Calu3 (cell line): ENCODE results near the gene DDAH2. TPM values are rescaled to one million over a fixed set of nuclear protein-coding genes. Genes with fewer than 3 reads are reported as not detected.
A peak's percentile ranks its signal among the peaks of the same experiment; 100 is the strongest.

ENCODE experiments used
- BruUV-seq: library from RNA; stranded (reverse); fragments of 400-500 nt; replicated peaks from 2 replicates; lab custom pipeline; 2021; lab: Mats Ljungman, UMichigan
- CTCF ChIA-PET: fragments of 300-600 bp; sonication (Branson Sonifier 250); formaldehyde crosslinking; loops from one replicate; lab custom pipeline; 2022; ENCODE audit warnings: antibody characterized with exemption; lab: Charles Lee
- DNase-seq: peaks from one replicate; pipeline ENCODE4 v3.0.0; 2022
- H3K27ac Mint-ChIP-seq: one replicate; pipeline ENCODE4 v1.8.0; 2022; ENCODE audit warnings: mixed read lengths; ENCODE audit not compliant: unreplicated experiment
- H3K27me3 Mint-ChIP-seq: one replicate; pipeline ENCODE4 v1.8.0; 2022; ENCODE audit warnings: mixed read lengths; ENCODE audit not compliant: unreplicated experiment
- H3K36me3 Mint-ChIP-seq: one replicate; pipeline ENCODE4 v1.8.0; 2022; ENCODE audit warnings: mild to moderate bottlenecking, moderate library complexity, mixed read lengths; ENCODE audit not compliant: insufficient read depth, unreplicated experiment
- H3K4me1 Mint-ChIP-seq: one replicate; pipeline ENCODE4 v1.8.0; 2022; ENCODE audit warnings: mild to moderate bottlenecking, low read depth, mixed read lengths; ENCODE audit not compliant: unreplicated experiment
- H3K4me3 Mint-ChIP-seq: one replicate; pipeline ENCODE4 v1.8.0; 2022; ENCODE audit warnings: mild to moderate bottlenecking, low read depth, moderate library complexity, mixed read lengths; ENCODE audit not compliant: unreplicated experiment
- H3K9me3 Mint-ChIP-seq: one replicate; pipeline ENCODE4 v1.8.0; 2022; ENCODE audit warnings: low read depth, mixed read lengths; ENCODE audit not compliant: unreplicated experiment
- intact Hi-C: fragments of 100-400 bp; cut with micrococcal nuclease; formaldehyde crosslinking; loops from one replicate; pipeline ENCODE4 v1.10.0; 2022; ENCODE audit not compliant: unreplicated experiment
- total RNA-seq: library from RNA; stranded (reverse); gene quantifications from 2 replicates; pipeline ENCODE4 v1.2.3, GENCODE V29; 2022
- TF ChIP-seq, protein P1 (sequence below): fragments of 200-600 bp; IDR thresholded peaks from one replicate; pipeline ENCODE4 v1.8.0; 2022; ENCODE audit warnings: antibody characterized with exemption; ENCODE audit not compliant: unreplicated experiment

The DDAH2 gene
- total RNA-seq, 1 experiment from 2014 or later: 81.4 TPM

GRCh38 chr6:31732029-31732428 is 2.9 kb upstream of the DDAH2 start:
- no peaks in the 10 kb centered on the region for H3K27me3 Mint-ChIP-seq
- intact Hi-C loops: no loop called here
- TF ChIP-seq, protein P1, sequence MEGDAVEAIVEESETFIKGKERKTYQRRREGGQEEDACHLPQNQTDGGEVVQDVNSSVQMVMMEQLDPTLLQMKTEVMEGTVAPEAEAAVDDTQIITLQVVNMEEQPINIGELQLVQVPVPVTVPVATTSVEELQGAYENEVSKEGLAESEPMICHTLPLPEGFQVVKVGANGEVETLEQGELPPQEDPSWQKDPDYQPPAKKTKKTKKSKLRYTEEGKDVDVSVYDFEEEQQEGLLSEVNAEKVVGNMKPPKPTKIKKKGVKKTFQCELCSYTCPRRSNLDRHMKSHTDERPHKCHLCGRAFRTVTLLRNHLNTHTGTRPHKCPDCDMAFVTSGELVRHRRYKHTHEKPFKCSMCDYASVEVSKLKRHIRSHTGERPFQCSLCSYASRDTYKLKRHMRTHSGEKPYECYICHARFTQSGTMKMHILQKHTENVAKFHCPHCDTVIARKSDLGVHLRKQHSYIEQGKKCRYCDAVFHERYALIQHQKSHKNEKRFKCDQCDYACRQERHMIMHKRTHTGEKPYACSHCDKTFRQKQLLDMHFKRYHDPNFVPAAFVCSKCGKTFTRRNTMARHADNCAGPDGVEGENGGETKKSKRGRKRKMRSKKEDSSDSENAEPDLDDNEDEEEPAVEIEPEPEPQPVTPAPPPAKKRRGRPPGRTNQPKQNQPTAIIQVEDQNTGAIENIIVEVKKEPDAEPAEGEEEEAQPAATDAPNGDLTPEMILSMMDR: no peak
- peaks cover 34% of the 10 kb centered on the region for H3K4me1 Mint-ChIP-seq
- H3K36me3 Mint-ChIP-seq: peaks cover 92% of the 10 kb centered on the region
- BruUV-seq: TSS peak; percentile 0
- H3K9me3 Mint-ChIP-seq: no peaks in the 10 kb centered on the region
- CTCF ChIA-PET: no interaction called here
- no peak overlapping the region for H3K27ac Mint-ChIP-seq
- no peak overlapping the region for H3K4me3 Mint-ChIP-seq
- DNase-seq: no peak

GRCh38 chr6:31730631-31731086 is 1.6 kb upstream of the DDAH2 start:
- H3K36me3 Mint-ChIP-seq: peaks cover 78% of the 10 kb centered on the region

GRCh38 chr6:31729979-31730630 is 1.0 kb upstream of the DDAH2 start:
- CTCF ChIA-PET: interaction anchor here (0.6 to 2.3 kb wide), 15 partner anchors 9 to 222 kb away, joined by 3 to 51 read pairs (median 5); partner anchors contain the start of genes ABHD16A, HSPA1B, LSM2 and LY6G6D

More at GRCh38 chr6:31730631-31731086, 1.6 kb upstream of the DDAH2 start:
- CTCF ChIA-PET: interaction anchor here (1.2 to 2.3 kb wide), 6 partner anchors 9 to 44 kb away, joined by 6 to 51 read pairs (median 8); partner anchors contain the start of genes ABHD16A, LY6G6D and MSH5
- BruUV-seq: no TSS peak
- no peaks in the 10 kb centered on the region for H3K27me3 Mint-ChIP-seq
- TF ChIP-seq, protein P1: no peak
- intact Hi-C loops: no loop called here
- H3K4me3 Mint-ChIP-seq: peak overlapping the region; percentile 89
- H3K9me3 Mint-ChIP-seq: no peaks in the 10 kb centered on the region
- H3K27ac Mint-ChIP-seq: peak overlapping the region; percentile 92
- no peak for DNase-seq
- H3K4me1 Mint-ChIP-seq: peaks cover 29% of the 10 kb centered on the region

GRCh38 chr6:31729515-31729978 is 448 bp upstream of the DDAH2 start:
- no TSS peak for BruUV-seq
- no peaks in the 10 kb centered on the region for H3K27me3 Mint-ChIP-seq
- peaks cover 29% of the 10 kb centered on the region for H3K4me1 Mint-ChIP-seq
- no peaks in the 10 kb centered on the region for H3K9me3 Mint-ChIP-seq
- H3K27ac Mint-ChIP-seq: peak overlapping the region; percentile 92
- peak; percentile 98 for DNase-seq
- H3K4me3 Mint-ChIP-seq: peak overlapping the region; percentile 89
- H3K36me3 Mint-ChIP-seq: peaks cover 67% of the 10 kb centered on the region
- TF ChIP-seq, protein P1: no peak
- CTCF ChIA-PET: interaction anchor here (0.6 to 2.3 kb wide), 15 partner anchors 10 to 223 kb away, joined by 3 to 51 read pairs (median 5); partner anchors contain the start of genes ABHD16A, HSPA1B, LSM2 and LY6G6D
- intact Hi-C loops: loop anchor here (1.0 kb wide), 2 partner anchors 9 to 40 kb away; no protein-coding TSS in a partner anchor

More at GRCh38 chr6:31729979-31730630, 1.0 kb upstream of the DDAH2 start:
- TF ChIP-seq, protein P1: no peak
- intact Hi-C loops: loop anchor here (1.0 kb wide), 2 partner anchors 8 to 39 kb away; no protein-coding TSS in a partner anchor
- Mint-ChIP-seq H3K4me3 (peak overlapping the region; percentile 89), H3K9me3 (no peaks in the 10 kb centered on the region), H3K36me3 (peaks cover 73% of the 10 kb centered on the region), H3K27ac (peak overlapping the region; percentile 92), H3K4me1 (peaks cover 29% of the 10 kb centered on the region), H3K27me3 (no peaks in the 10 kb centered on the region)
- peak; percentile 93 for DNase-seq
- BruUV-seq: no TSS peak
